Occipital lobe (tissue), 2 donors: ENCODE data around the gene VPS13D. TPM values are rescaled to one million over a fixed set of nuclear protein-coding genes. Genes with fewer than 3 reads are reported as not detected.
"Not testable (repeated sequence)": the region's sequence is repeated elsewhere in the genome, so short reads cannot be mapped to it uniquely, and the experiment has no call there.

Experiments
- DNase-seq: peaks from one replicate; lab custom pipeline; 2025; lab: John Stamatoyannopoulos, UW
- total RNA-seq: library from RNA; depleted of rRNA; stranded (reverse); fragments of >200 nt; gene quantifications from one replicate; pipeline ENCODE4 v1.2.3, GENCODE V29; 2014

Gene VPS13D
- total RNA-seq, 1 donor from 2014 or later = 42.0 TPM

DNA sequence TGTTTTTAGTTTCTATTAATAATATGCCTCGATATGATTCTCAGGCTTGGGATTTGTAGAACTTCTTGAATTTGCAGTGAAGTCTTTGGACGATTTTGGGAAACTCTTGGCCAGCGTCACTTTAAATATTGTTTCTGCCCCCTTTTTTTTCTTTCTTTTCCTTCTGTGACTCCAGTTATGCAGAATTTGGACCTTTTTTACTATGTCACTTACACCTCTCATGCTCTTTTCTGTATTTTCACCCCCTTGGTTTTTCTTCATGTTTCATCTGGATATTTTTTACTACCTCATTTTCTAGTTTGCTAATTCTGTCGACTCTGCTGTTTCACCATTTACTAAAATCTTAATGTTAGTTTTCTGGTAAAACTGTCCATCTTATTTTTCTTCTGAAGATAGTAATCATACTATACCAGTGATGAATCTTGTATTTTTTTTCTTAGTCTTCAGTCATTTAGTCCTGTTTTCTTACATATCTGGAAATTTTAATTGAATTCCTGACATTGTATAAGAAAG is 214.6 kb downstream of the VPS13D start:
- no peak for DNase-seq

DNA sequence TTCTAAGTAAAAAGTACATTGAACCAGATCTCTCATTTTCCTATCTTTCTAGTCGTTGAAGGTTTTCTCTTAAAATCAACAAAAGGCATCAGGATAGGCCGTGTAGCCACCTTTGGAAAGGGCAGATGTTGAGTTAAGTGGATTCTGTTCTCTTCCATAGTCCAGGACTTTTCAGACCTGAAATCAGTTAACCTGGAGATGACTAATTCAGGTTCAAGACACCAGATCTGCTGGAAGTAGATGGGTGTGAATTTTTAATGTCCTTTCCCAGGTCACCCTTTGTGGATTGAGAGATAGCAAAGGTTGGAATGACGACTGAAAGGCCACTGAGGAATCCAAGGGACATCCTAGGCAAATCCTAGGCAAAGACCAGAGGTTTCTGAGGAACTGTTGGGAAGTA is 215.4 kb downstream of the VPS13D start:
- DNase-seq = no peak

DNA sequence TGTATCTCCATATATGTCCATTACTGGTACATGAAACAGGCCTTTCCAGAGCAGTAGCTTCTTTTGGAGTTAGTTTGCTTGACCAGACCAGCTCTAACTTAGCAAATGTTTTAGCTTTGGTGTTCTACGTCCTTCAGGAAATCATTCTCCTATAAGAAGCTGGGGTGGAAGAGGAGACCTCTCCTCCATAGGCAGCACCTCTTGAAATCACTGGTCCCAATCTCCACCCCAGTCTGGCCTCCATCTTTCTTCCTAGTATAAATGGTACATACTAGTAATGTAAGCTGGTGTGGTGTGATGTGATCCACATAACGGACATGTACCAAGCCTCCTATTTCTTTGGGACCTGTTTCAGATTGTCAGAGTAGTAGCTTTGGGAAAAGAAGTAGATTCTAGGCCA is 216.8 kb downstream of the VPS13D start:
- no peak for DNase-seq

DNA sequence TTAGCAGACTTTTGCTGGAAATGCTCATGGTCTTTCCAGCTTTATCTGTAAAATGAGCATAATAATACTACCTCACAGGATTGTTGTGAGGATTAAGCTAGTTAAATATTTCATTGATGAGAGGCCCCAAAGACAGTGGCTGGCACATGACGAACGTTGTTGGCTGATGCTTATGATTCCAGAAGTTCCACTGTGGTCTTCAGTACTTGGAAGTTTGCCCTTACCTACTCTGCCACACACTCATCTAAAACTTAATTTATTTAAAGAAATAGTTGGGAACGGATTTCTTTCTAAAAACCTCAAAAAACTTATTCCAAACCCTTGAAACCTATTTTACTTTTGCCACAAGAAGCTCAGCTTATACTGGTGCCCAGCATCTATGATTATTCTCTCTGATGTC is 217.5 kb downstream of the VPS13D start:
- DNase-seq = no peak

DNA sequence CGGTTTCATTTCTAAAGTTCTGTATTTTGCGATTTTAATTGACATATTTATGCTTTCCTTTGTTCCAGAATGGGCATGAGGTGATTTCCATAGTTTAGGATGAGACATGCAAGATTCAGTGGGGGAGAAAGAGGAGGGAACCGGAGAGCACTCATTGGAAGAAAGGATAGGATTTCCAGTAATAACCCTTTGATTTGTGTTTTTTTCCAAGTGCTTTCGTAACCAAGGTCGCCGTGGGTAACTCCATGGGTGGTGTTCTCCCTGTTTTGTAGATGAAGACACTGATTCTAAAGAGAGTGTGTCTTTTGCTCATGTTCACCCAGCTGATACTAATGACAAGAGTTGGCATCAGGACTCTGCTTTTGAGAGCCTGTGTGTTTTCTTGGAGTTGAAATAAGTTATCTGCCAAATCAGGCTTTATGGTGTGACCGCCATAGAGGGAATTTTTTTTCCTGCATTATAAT is 218.1 kb downstream of the VPS13D start:
- DNase-seq = no peak

DNA sequence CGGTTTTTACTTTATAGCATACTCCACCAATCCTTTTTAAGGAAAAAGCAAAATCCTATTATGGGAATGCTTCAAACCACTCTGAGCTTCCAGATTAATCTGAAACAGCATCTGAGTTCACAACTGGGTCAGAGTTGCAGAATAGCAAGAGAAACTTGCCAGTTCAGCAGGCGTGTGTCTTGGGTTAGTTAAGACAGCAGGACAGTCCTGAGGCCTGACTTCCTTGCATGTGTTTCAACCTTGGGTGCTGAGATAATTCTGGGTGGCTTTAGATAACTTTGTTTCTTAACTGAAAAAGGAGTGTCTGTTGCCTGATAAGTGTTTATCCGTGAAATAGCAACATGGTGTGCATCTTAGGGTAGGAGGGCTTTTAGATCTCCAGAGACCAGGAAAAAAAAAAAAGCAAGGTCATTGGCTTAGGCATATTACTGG is 218.9 kb downstream of the VPS13D start:
- no peak for DNase-seq

DNA sequence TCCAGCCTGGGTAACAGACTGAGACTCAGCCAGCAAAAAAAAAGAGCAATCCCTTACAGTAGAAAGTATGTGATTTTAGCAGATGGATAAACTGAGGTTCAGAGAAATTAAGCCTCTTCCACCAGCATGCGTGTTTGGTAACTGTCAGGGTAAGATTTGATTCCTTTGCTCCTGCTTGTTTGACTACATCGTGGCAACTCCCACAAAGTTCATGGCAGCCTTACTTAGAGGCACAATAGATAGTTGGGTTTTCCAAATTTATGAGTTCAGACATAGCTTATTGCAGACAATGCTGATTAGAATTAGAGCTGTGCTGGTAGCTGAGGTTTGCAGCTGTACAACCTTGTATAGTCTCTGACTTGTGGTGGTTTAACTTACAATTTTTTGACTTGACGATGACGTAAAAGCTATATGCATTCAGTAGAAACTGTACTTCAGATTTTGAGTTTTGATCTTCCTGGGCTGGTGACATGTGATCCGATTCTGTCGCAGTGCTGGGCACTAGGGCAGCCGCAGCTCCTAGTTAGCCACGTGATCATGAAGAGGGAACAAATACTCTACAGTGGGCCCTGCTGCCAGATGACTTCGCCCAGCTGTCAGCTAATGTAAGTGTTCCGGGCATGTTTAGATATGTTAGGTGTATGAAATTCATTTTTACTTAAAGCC is 220.4 kb downstream of the VPS13D start:
- DNase-seq = no peak

DNA sequence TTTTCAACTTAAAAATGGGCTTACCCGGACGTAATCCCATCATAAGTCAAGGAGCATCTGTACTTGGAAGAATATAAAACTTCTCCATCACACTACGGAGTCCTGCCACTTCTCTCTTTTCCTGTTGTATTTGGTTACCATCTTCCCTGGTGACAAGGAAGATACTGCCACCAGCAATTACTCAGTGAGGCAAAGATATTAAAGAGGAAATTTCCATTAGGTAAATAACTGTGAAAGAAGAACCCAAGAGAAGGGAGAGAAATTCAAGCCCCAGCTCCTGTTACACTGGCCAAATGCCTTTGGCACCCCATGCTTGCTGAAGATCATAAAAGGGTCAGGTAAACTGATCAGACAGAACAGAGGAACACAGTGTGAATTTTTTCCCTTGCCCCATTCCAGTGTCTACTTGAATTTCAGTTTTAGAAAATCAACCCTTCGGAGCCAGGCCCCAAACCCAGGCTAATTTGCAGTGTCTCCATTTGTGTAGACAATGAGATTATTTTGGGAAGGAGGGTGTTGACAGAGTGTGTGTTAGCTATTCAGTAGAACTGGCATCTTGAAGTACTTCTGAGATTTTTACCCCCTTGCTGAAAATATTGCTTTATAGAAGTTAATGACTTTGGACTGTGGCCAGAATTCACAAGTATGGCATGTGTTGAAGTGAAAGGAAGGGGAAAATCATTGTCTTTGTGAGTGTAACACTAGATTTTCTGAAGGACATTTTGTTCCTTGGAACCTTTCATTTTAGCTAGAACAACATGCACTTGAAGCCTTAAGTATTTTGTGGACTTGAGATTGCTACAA is 221.1 kb downstream of the VPS13D start:
- no peak for DNase-seq

DNA sequence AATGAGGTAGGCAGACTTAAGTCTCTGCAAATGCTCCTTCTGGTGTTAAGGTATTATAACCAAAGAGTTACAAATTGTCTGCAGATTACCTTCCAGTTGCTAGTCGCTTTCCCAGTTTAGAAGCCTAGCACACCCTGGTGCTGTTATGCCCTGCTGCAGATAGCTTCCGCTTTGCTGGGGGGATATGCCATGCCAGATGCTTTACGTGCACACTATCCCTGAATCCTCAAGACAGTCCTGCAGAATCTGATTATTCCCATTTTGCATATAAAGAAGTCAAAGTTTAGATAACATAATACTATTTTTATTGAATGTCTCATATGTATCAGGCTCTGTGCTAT is 221.7 kb downstream of the VPS13D start:
- DNase-seq = no peak

DNA sequence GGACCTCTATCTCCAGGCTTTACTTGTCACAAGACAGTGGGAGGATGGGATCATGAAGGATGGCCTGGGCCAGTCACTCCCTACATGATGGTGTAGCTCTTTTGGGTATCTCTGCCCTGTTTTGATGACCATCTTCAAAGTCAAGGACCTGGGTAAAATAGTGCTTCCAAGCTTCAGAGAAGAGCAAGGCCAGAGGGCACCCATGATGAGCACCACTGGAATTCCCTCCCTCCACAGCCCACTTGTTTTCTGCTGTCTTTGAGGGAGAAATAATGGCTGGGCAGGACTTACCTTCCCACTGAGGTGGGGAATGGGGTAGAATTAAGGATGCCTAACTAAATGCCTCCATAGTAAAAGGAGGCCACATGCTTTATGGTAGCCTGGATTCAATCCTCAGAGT is 222.4 kb downstream of the VPS13D start:
- DNase-seq = no peak

DNA sequence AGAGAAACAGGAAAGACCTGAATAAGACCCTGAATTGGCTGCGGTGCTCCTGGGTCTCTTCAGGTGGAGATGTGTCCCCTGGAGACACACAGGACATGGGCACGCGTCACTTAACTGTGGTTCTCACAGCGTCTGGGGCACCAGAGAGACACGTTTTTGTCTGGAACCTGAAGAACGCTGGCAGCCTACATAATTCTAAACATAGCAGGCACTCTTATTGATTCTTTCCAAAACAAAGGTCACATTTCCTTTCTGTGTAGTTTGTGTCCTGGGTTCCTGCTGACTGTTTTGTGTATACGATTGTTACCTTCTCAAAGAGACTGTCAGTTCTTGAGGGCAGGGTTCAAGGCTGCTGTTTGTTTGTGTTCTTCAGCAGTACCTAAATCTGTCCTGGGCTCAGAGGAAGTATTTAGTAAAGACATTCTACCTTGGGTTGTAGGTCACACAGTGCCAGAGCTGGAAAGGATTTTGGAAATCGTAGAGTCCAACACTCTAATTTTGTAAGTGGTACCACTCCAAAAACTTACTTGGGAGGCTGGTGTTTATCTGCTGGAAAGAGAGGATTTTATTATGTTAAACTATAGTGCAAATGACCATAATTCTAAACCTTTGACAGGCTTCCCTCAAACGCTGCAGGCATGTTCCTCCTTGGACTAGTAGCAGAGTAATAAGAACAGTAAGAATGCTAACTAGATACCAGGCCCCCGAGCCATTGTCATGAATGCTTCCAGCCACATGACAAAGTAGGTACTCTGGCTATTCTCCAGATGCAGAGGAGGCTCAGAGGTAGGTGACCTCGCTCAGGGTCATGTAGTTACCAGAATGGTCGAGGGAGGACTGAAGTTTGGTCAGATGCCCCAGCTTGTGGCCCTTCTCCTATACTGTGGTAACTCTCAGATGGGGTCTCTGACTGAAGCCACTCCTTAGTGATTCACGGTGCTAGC is 223.8 kb downstream of the VPS13D start:
- no peak for DNase-seq

DNA sequence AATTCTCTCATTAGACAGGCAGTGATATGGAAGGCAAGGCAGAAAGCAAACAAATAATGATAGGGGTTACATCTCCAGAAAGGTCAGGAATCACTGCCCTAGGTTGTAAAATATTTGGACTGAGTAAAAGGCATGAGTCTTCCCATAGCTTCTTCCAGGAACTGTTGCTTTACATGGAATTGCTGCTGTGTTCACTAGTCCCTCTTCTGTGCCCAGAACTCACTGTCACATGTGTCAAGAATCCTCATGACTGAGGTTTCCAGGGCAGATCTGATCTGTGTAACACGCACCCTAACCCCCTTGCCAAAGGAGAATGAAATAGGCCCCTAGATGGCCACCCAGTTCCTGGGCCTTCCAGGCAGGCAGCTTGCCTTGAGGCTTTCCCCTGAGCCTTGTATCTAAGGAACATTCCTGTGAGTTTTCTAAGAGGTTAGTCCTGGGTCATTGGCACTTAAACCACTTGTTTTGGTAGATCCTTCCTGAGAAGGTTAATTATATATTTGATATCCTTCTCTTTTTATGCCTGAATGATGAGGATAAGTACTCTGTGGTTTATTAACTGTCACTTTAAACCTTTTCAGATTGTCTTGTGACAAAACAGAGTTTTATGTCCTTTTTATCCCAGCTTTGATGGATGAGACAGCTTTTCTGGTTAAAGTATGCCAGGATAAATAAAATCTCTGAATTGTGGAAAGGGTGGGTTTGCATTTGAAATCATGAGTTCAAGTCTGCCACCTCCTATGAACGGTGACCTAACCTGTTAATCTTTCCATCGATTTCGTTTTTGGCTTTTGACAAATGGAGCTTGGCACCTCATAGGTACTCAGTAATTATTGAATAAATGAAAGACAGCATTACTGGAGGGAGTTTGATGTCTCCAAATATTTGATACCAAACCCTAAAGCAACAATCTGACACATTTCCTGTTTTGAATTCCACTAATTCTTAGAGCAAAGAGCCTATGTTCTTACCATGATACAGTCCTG is 224.9 kb downstream of the VPS13D start:
- no peak for DNase-seq

DNA sequence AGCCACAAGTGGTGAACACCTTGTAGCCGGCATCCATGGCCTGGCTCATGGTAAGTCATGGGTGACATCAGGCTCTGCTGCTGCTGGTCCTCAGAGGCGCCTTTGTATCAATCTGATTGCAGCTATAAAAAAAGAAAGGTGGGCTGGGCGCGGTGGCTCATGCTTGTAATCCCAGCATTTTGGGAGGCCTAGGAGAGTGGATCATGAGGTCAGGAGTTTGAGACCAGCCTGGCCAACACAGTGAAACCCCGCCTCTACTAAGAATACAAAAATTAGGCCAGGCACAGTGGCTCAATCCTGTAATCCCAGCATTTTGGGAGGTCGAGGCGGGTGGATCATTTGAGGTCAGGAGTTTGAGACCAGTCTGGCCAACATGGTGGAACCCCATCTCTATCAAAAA is 226.3 kb downstream of the VPS13D start:
- DNase-seq = not testable (repeated sequence)

DNA sequence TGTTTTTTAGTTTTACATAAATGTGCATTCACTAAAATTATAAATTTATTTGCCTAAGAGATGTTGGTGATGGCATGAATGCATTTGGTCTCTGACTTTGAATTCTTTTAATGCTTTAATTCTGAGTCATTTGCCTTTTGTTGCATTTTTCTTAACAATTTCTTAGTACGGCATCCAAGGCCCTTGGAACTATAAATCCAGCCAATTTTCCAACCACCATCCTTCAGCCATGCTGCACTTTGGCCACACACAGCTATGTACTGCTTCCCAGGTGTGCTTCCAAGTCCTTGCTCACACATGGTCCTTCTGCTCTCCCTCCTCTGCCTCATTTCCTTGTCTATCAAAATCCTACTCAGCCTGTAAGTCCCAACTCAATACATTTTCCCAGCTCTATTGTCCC is 227.1 kb downstream of the VPS13D start:
- DNase-seq = no peak

DNA sequence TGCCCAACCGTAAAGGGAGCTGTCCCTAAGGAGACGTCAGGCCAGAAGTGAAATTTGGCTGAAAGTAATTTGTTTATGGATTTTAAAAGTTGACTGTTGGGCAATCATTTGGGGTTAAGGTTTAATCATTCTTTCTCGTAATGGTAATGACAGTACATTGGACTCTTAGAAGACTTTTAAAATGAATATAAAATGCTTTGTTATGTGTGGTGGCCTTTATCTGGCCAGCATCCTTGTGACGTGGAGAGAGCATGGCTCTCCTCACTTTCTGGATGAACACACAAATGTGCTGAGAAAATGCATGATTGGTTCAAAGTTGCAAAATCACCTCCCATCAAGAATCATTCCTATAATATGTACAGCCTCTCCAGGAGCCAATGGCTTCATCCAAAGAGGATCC is 227.9 kb downstream of the VPS13D start:
- no peak for DNase-seq

DNA sequence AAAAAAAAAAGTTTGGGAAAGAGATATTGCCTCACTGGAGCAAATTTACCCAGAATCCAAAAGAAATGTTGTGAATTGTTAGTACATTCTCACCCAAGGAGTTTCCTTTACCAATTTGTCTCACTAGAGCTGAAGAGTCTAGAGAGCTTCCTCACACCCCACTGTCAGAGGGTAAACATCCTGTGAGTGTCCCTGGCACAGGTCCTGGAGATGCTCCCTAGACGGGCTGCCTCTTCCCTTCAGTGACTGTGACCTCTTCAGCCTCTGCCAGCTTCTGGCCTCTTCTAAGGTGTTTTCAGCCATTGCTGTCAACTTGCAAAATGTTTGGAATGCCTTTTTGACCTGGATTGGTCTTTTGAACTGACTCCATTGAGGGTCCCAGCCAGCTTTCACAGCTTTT is 228.7 kb downstream of the VPS13D start:
- no peak for DNase-seq

DNA sequence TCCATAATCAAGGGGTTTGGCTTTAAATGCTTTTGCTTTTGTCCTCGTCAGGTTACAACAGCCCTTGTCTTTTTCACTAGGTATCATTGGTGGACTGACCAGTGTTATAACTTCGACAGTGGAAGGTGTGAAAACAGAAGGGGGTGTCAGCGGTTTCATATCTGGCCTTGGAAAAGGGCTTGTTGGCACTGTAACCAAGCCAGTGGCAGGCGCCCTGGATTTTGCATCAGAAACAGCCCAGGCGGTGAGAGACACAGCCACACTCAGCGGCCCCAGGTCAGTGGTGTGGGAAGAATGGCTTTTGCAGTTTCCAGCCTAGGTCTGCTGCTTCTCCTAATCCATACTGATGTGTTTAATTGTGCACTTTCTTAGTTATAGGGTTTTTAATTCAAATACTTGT is 230.3 kb downstream of the VPS13D start:
- DNase-seq = no peak

DNA sequence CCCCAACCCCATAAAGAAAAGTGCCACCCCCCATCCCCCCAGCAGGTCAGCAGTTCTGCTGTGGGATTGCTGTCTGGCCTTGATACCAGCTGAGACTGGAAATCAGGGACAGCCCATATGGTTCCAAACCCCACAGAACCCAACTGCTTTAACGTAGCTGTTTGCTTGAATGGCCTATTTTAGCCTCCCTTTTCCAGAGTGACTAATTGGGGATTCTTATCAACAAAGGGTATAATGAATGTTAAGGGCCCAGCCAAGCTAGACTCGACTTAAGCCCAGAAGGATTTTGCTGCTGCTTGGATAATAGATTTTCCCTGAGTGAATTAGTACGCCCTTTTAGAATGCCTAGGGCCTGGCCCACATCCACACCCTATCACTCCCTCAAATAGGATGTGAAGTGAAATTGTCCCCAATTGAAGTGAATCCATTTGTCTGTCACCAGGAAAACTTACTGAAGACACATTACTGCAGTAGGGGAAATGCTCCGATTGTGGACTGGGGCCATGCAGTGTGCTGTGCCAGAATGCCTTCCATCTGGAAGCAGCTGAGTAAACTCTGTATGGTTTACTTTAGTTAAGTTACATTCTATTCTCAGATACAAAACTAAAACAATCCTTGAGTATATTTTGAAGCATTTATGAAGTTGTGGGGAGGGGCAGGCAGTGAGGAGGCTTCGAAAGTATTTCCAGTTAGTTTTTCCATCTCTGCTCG is 231.2 kb downstream of the VPS13D start:
- DNase-seq = no peak

DNA sequence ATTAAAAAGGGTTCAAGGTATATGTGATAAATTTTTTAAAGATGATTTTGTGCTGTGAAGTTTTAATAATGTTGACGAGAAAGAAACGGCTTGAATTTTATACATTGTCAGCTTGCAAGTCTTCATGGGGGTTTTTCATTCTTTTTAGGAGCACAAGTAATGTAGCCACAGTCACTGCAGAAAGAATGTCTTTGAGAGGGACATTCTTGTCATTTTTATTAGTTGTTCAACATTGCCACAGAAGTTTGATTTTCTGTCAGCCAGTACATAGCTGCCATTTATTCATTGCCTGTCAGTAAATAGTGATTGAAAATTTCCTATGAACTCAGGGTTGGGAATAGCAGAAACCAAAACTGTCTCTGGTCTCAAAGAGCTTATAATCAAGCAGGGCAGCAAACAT is 231.9 kb downstream of the VPS13D start:
- DNase-seq = no peak

DNA sequence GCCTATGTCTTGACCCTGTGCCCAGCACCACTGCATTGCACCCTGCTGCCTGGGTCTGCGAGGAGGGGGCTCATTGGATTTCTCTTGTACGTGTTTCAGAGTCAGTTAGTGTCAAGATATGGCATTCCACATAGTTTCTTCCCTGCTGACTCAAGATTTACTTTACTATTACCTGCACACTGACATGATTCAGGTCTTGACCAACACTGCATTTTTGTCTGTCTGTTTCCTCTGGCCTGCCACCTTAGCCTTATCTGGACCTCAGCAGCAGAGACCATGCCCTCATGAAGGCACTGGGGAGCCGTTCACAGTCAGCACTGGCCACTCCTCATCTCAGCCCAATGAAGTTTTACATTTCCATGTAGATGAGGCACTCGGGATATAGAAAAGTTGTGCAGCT is 232.8 kb downstream of the VPS13D start:
- no peak for DNase-seq
